ENCODE data around the gene ARPIN.
"Not testable (repeated sequence)": the region's sequence is repeated elsewhere in the genome, so short reads cannot be mapped to it uniquely, and the experiment has no call there.

Gene ARPIN

GRCh38 chr15:89863918-89864317, 48.8 kb downstream of the ARPIN start:
- H3K4me3 ChIP-seq (replicated peaks; ENCODE audit: low read depth, low read length), result no peak overlapping the region
- peak; percentile 6 for TF ChIP-seq CTCF (IDR thresholded peaks at IDR 0.05; ENCODE audit: low read length, missing control alignments)
- peak; percentile 40 for DNase-seq (ENCODE audit: low read depth)

GRCh38 chr15:89860891-89861290, 51.9 kb downstream of the ARPIN start:
- TF ChIP-seq CTCF (IDR thresholded peaks at IDR 0.05; ENCODE audit: low read length, missing control alignments), result no peak
- DNase-seq (ENCODE audit: low read depth), result no peak
- no peak overlapping the region for H3K4me3 ChIP-seq (replicated peaks; ENCODE audit: low read depth, low read length)

GRCh38 chr15:89860431-89860830, 52.3 kb downstream of the ARPIN start:
- DNase-seq (ENCODE audit: low read depth), result no peak
- no peak overlapping the region for H3K4me3 ChIP-seq (replicated peaks; ENCODE audit: low read depth, low read length)
- TF ChIP-seq CTCF (IDR thresholded peaks at IDR 0.05; ENCODE audit: low read length, missing control alignments), result no peak

- DNase-seq (ENCODE audit: low read depth), result no peak
- no peak for TF ChIP-seq CTCF (IDR thresholded peaks at IDR 0.05; ENCODE audit: low read length, missing control alignments)
- no peak overlapping the region for H3K4me3 ChIP-seq (replicated peaks; ENCODE audit: low read depth, low read length)
Measured at GRCh38 chr15:89858661-89859458, 53.9 kb downstream of the ARPIN start.

GRCh38 chr15:89857673-89858072, 55.1 kb downstream of the ARPIN start:
- no peak overlapping the region for H3K4me3 ChIP-seq (replicated peaks; ENCODE audit: low read depth, low read length)
- no peak for DNase-seq (ENCODE audit: low read depth)
- TF ChIP-seq CTCF (IDR thresholded peaks at IDR 0.05; ENCODE audit: low read length, missing control alignments), result no peak

- no peak for DNase-seq (ENCODE audit: low read depth)
- no peak overlapping the region for H3K4me3 ChIP-seq (replicated peaks; ENCODE audit: low read depth, low read length)
- TF ChIP-seq CTCF (IDR thresholded peaks at IDR 0.05; ENCODE audit: low read length, missing control alignments), result no peak
Measured at GRCh38 chr15:89855948-89856347, 56.8 kb downstream of the ARPIN start.

- H3K4me3 ChIP-seq (replicated peaks; ENCODE audit: low read depth, low read length); DNase-seq (ENCODE audit: low read depth): not testable (repeated sequence)
Measured at GRCh38 chr15:89854863-89855262, 57.9 kb downstream of the ARPIN start.

Measured in fibroblast of pulmonary artery (primary cell).